ENCODE data around the gene TMEM258.

TMEM258 gene

DNA sequence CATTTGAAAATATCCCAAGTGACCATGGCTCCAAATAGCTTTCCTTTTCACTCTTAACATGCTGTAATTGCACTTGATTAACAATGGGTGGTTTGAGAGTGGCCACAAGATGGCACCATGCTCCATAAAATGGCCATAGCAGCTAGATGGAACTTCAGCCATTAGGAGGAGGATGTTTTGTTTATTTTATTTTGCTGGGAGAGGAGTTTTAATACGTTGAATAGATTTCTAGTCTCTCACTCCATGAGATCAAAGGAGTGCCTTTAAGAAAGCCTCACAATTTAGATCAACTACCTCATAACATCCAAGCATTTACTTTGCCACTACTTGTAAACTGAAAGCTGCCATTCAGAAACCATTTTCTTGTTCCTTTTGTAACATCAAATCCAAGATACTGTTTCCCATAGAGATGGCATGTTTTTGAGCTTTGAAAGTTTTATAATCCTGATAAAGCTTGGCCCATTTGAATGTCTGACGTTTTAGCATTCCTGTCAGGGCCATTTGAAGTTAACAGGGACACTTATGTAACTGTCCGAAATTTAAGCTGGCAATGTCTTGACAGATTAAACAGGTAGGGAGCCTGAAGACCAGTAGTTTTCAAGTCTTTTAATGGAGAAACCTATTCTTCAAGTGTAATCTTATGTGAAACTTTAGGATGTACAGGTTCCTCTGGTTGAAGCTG lies 5.0 kb upstream of the TMEM258 start:
- H3K4me3 ChIP-seq (ENCODE audit: low read depth, low read length), result no peak overlapping the region
- no peak overlapping the region for H3K27ac ChIP-seq
- peak; percentile 82 for DNase-seq
- H3K36me3 ChIP-seq (replicated peaks), result peaks cover 9% of the 10 kb centered on the region
- in situ Hi-C loops (cut with HindIII; ENCODE audit: low pct_ligation_motif_present, low sequenced_read_pairs), result no loop called here
- peak; percentile 83 for TF ChIP-seq CTCF (IDR thresholded peaks at IDR 0.05; ENCODE audit: low read depth, low read length, missing control alignments)
- H3K27me3 ChIP-seq (replicated peaks), result no peaks in the 10 kb centered on the region

DNA sequence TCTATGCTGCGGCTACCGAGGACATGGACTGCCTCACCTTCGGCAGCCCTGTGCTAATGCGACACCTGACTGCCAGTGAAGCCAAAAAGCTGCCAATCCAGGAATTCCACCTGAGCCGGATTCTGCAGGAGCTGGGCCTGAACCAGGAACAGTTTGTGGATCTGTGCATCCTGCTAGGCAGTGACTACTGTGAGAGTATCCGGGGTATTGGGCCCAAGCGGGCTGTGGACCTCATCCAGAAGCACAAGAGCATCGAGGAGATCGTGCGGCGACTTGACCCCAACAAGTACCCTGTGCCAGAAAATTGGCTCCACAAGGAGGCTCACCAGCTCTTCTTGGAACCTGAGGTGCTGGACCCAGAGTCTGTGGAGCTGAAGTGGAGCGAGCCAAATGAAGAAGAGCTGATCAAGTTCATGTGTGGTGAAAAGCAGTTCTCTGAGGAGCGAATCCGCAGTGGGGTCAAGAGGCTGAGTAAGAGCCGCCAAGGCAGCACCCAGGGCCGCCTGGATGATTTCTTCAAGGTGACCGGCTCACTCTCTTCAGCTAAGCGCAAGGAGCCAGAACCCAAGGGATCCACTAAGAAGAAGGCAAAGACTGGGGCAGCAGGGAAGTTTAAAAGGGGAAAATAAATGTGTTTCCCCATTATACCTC lies 3.6 kb upstream of the TMEM258 start:
- no peak for TF ChIP-seq CTCF (IDR thresholded peaks at IDR 0.05; ENCODE audit: low read depth, low read length, missing control alignments)
- H3K36me3 ChIP-seq (replicated peaks), result no peaks in the 10 kb centered on the region
- H3K27ac ChIP-seq, result no peak overlapping the region
- in situ Hi-C loops (cut with HindIII; ENCODE audit: low pct_ligation_motif_present, low sequenced_read_pairs), result no loop called here
- no peak overlapping the region for H3K4me3 ChIP-seq (ENCODE audit: low read depth, low read length)
- DNase-seq, result no peak
- no peaks in the 10 kb centered on the region for H3K27me3 ChIP-seq (replicated peaks)

DNA sequence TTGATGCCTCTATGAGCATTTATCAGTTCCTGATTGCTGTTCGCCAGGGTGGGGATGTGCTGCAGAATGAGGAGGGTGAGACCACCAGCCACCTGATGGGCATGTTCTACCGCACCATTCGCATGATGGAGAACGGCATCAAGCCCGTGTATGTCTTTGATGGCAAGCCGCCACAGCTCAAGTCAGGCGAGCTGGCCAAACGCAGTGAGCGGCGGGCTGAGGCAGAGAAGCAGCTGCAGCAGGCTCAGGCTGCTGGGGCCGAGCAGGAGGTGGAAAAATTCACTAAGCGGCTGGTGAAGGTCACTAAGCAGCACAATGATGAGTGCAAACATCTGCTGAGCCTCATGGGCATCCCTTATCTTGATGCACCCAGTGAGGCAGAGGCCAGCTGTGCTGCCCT lies 3.1 kb upstream of the TMEM258 start:
- no peak for TF ChIP-seq CTCF (IDR thresholded peaks at IDR 0.05; ENCODE audit: low read depth, low read length, missing control alignments)
- Histone ChIP-seq H3K36me3 (replicated peaks) (no peaks in the 10 kb centered on the region), H3K27me3 (replicated peaks) (no peaks in the 10 kb centered on the region), H3K27ac (no peak overlapping the region), H3K4me3 (ENCODE audit: low read depth, low read length) (no peak overlapping the region)
- in situ Hi-C loops (cut with HindIII; ENCODE audit: low pct_ligation_motif_present, low sequenced_read_pairs), result no loop called here
- DNase-seq, result no peak

DNA sequence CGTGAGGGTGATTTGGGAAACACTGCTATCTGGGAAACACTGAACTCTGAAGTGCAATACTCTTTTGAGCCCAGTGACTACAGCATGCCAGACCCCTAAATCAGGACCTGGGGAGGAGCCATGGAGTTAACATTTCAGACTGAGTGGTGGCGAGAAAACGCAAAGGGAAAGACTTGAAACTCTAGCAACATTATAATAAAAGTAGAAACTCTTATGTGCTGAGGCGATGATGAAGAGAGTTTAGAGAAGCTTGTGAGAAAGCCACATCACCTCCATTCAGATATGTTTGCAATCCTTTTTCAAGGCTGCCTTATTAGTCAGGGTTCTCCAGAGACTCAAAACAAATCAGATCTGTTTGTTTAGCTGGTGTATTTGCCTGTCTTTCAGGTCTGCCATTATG lies 2.2 kb upstream of the TMEM258 start:
- peaks cover 7% of the 10 kb centered on the region for H3K36me3 ChIP-seq (replicated peaks)
- no peak for DNase-seq
- no peak overlapping the region for H3K27ac ChIP-seq
- TF ChIP-seq CTCF (IDR thresholded peaks at IDR 0.05; ENCODE audit: low read depth, low read length, missing control alignments), result no peak
- no peak overlapping the region for H3K4me3 ChIP-seq (ENCODE audit: low read depth, low read length)
- no peaks in the 10 kb centered on the region for H3K27me3 ChIP-seq (replicated peaks)
- in situ Hi-C loops (cut with HindIII; ENCODE audit: low pct_ligation_motif_present, low sequenced_read_pairs), result no loop called here

DNA sequence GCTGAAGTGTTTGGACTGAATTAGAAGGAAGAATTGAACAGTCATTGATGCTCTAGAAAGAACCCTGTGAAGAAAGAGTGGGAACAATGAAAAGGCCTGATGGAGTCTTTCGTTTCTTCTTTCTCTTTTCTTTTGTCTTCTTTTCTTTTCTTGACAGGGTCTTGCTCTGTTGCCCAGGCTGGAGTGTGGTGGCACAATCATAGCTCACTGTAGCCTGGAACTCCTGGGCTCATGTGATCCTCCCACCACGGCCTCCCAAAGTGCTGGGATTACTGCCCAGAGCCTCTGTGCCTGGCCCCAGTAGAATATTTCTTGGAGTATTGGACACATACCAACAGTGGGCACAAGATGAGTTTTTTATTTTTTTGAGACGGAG lies 1.4 kb upstream of the TMEM258 start:
- Histone ChIP-seq H3K4me3 (ENCODE audit: low read depth, low read length) (peak overlapping the region; percentile 86), H3K36me3 (replicated peaks) (peaks cover 15% of the 10 kb centered on the region), H3K27ac (no peak overlapping the region), H3K27me3 (replicated peaks) (no peaks in the 10 kb centered on the region)
- DNase-seq, result no peak
- TF ChIP-seq CTCF (IDR thresholded peaks at IDR 0.05; ENCODE audit: low read depth, low read length, missing control alignments), result no peak
- in situ Hi-C loops (cut with HindIII; ENCODE audit: low pct_ligation_motif_present, low sequenced_read_pairs), result no loop called here

All from brain microvascular endothelial cell (primary cell).